DND-41 (cell line): ENCODE measurements around the gene TBL1X.

Experiments used
- CTCF ChIP-seq: IDR thresholded peaks from 2 replicates; pipeline ENCODE4 v1.5.1; 2012; ENCODE audit warnings: borderline replicate concordance, low read length, moderate library complexity, mild to moderate bottlenecking; ENCODE audit not compliant: poor library complexity, severe bottlenecking; ENCODE audit errors: extremely low read depth
- EZH2 ChIP-seq: IDR thresholded peaks from 3 replicates; pipeline ENCODE4 v1.6.1; 2012; ENCODE audit warnings: borderline replicate concordance, low read depth, mild to moderate bottlenecking, moderate library complexity, low read length, inconsistent platforms; ENCODE audit not compliant: severe bottlenecking

- TF ChIP-seq CTCF = no peak
- no peak for TF ChIP-seq EZH2
Observed at GRCh38 chrX:9687899-9688298, 223.0 kb downstream of the TBL1X start.
